Testis (tissue), 3 donors: Measurements from ENCODE around the gene TDRD12. TPM values are rescaled to one million over a fixed set of nuclear protein-coding genes. Genes with fewer than 3 reads are reported as not detected.
"Not testable (repeated sequence)": the region's sequence is repeated elsewhere in the genome, so short reads cannot be mapped to it uniquely, and the experiment has no call there.

Source experiments
- DNase-seq: peaks from one replicate; pipeline ENCODE4 v3.0.0-alpha.2; 2019
- H3K27ac ChIP-seq, 2 donors: fragments of 200-600 bp; sonication (generic); one replicate each; pipeline ENCODE4 v1.5.1; 2019
- H3K27me3 ChIP-seq: fragments of 200-600 bp; sonication (generic); one replicate; pipeline ENCODE4 v1.5.1; 2019
- H3K36me3 ChIP-seq: fragments of 200-600 bp; sonication (generic); one replicate; pipeline ENCODE4 v1.5.1; 2017; ENCODE audit warnings: low read depth; ENCODE audit errors: missing control alignments
- H3K4me1 ChIP-seq: fragments of 200-600 bp; sonication (generic); one replicate; pipeline ENCODE4 v1.5.1; 2019
- H3K4me3 ChIP-seq, 2 donors: fragments of 200-600 bp; sonication (generic); one replicate each; pipeline ENCODE4 v1.5.1; 2017 to 2019
- H3K9me3 ChIP-seq: fragments of 200-600 bp; sonication (generic); one replicate; pipeline ENCODE4 v1.5.1; 2017
- POLR2A ChIP-seq: fragments of 450-650 bp; IDR thresholded peaks from one replicate; pipeline ENCODE4 v1.6.1; 2017; ENCODE audit warnings: antibody characterized with exemption, mild to moderate bottlenecking, moderate library complexity
- WGBS, 2 donors: methylation state at CpG; one replicate each; pipeline ENCODE4 v1.1.5; 2018; 5-methylcytosine and 5-hydroxymethylcytosine counted together
- intact Hi-C: fragments of 100-400 bp; cut with DNase I; formaldehyde crosslinking; loops from one replicate; pipeline ENCODE4 v1.15.1; 2023; ENCODE audit warnings: low total_unique reads
- polyA plus RNA-seq: library from polyadenylated mRNA; stranded (reverse); fragments of 350-450 nt; fragmentation: Illumina TruSeq; extraction: RNeasy Lipid Tissue Mini Kit (QIAGEN cat#74804); gene quantifications from one replicate; pipeline ENCODE4 v1.2.3, GENCODE V29; 2014; ENCODE audit warnings: low read depth, low replicate concordance; ENCODE audit not compliant: insufficient read depth
- total RNA-seq, 2 donors: library from RNA; depleted of rRNA; stranded (reverse); fragments of >200 nt; gene quantifications; one replicate each; pipeline ENCODE4 v1.2.3, GENCODE V29; 2016
- TF ChIP-seq, protein P1 (sequence below), 3 experiments: fragments of 450-650 bp in 2 of 3; fragments of 200-600 bp in 1 of 3; sonication (generic) in 1 of 3; IDR thresholded peaks; one replicate each; pipeline ENCODE4 v1.5.1; 2016 to 2019; ENCODE audit warnings: antibody characterized with exemption in 3 of 3, mild to moderate bottlenecking in 2 of 3, moderate library complexity in 1 of 3

TDRD12 gene
- total and polyA plus RNA-seq, 3 donors from 2014 or later = 24.3 to 33.4 (median 30.6) TPM

DNA sequence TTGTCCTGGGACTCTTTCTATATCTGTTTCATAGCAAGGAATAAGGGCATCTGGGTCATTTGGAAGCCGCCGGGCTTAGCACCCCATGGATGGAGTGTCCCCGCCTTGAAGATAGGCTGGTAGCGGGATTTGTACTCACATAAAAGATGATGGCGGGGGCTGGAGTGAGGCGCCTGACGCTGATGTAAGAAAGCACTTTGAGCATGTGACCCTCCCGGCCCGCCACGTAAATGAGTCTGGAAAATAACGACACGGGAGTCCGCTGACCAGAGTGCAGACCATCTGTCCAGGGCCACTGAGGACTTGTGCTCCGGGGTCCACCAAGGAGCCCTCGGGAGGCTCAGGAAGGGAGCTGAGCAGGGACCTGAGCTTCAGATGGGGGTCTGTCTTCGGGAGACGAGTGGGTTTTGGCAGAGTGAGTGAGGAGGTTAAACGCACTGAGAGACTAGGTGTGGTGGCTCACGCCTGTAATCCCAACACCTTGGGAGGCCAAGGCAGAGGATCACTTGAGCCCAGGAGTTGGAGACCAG, 124.2 kb downstream of the TDRD12 start:
- 94 to 97% methylated on average over 18 to 19 of the region's 19 CpGs for WGBS, 2 donors
- Histone ChIP-seq H3K4me3 (no peak overlapping the region), H3K27me3 (no peaks in the 10 kb centered on the region), H3K36me3 (no peaks in the 10 kb centered on the region), H3K4me1 (no peaks in the 10 kb centered on the region), H3K9me3 (no peaks in the 10 kb centered on the region), H3K27ac (no peak overlapping the region)
- intact Hi-C loops = no loop called here
- no peak for TF ChIP-seq POLR2A
- TF ChIP-seq, protein P1, sequence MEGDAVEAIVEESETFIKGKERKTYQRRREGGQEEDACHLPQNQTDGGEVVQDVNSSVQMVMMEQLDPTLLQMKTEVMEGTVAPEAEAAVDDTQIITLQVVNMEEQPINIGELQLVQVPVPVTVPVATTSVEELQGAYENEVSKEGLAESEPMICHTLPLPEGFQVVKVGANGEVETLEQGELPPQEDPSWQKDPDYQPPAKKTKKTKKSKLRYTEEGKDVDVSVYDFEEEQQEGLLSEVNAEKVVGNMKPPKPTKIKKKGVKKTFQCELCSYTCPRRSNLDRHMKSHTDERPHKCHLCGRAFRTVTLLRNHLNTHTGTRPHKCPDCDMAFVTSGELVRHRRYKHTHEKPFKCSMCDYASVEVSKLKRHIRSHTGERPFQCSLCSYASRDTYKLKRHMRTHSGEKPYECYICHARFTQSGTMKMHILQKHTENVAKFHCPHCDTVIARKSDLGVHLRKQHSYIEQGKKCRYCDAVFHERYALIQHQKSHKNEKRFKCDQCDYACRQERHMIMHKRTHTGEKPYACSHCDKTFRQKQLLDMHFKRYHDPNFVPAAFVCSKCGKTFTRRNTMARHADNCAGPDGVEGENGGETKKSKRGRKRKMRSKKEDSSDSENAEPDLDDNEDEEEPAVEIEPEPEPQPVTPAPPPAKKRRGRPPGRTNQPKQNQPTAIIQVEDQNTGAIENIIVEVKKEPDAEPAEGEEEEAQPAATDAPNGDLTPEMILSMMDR (IDR thresholded peaks at IDR 0.05) = no peak
- DNase-seq = no peak

DNA sequence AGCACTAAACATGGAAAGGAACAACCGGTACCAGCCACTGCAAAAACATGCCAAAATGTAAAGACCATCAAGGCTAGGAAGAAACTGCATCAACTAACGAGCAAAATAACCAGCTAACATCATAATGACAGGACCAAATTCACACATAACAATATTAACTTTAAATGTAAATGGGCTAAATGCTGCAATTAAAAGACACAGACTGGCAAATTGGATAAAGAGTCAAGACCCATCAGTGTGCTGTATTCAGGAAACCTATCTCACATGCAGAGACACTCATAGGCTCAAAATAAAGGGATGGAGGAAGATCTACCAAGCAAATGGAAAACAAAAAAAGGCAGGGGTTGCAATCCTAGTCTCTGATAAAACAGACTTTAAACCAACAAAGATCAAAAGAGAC, 128.5 kb downstream of the TDRD12 start:
- DNase-seq, H3K9me3 ChIP-seq, H3K27me3 ChIP-seq, H3K36me3 ChIP-seq, intact Hi-C loops, H3K4me1 ChIP-seq, H3K27ac ChIP-seq, H3K4me3 ChIP-seq: not testable (repeated sequence)
- WGBS, 2 donors = 67% methylated on average over 1 of the region's 2 CpGs; no CpG with 5 or more reads in 1 of the 2 donors

DNA sequence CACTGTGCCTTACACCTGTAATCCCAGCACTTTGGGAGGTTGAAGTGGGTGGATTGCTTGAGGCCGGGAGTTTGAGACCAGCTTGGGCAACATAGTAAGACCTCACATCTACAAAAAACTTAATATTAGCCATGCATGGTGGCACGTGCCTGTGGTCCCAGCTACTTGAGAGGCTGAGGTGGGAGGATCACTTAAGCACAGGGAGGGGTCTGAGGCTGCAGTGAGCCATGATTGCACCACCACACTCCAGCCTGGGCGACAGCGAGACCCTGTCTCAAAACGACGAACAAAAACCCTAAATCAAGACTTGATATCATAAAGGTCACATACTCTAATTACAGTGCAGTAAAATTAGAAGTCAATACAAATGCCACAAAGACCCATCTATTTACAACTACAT, 132.6 kb downstream of the TDRD12 start:
- WGBS, 2 donors = 79 to 85% methylated on average over 6 of the region's 6 CpGs
- TF ChIP-seq, protein P1 (IDR thresholded peaks at IDR 0.05) = no peak
- no peak for TF ChIP-seq POLR2A
- no peak for DNase-seq
- no peaks in the 10 kb centered on the region for H3K4me1 ChIP-seq
- no peaks in the 10 kb centered on the region for H3K27me3 ChIP-seq
- H3K36me3 ChIP-seq = no peaks in the 10 kb centered on the region
- H3K9me3 ChIP-seq = no peaks in the 10 kb centered on the region
- H3K27ac ChIP-seq = no peak overlapping the region
- H3K4me3 ChIP-seq = no peak overlapping the region
- intact Hi-C loops = no loop called here

DNA sequence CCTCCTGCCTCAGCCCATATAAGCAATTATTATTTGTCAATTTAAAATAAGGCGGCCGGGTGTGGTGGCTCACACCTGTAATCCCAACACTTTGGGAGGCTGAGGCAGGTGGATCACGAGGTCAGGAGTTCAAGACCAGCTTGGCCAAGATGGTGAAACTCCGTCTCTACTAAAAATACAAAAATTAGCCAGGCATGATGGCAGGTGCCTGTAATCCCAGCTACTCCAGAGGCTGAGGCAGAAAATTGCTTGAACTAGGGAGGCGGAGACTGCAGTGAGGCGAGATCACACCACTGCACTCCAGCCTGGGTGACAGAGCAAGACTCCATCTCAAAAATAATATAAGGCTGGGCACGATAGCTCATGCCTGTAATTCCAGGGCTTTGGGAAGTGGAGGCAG, 137.3 kb downstream of the TDRD12 start:
- intact Hi-C loops, H3K4me1 ChIP-seq, H3K27me3 ChIP-seq, H3K27ac ChIP-seq, DNase-seq, H3K9me3 ChIP-seq, H3K4me3 ChIP-seq, H3K36me3 ChIP-seq: not testable (repeated sequence)
- WGBS, 2 donors = 96 to 97% methylated on average over 7 of the region's 7 CpGs

DNA sequence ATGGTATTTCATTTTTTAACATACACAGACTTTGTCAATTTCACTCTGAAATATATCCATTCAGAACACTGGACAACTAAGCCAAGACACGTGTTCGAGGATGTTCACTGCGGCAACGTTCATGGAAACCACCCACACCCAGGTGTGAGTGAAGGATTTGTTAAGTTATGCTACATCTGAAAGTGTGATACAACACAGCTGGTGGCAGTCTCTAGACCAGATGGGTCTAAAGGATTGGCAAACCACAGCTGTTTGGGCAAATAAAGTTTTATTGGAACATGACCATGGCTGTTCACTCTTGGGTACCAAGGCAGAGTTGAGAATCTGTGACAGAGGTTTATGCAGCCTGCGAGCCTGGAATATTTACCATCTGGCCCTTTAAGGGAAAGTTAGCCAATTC, 138.0 kb downstream of the TDRD12 start:
- 90 to 96% methylated on average over 5 of the region's 5 CpGs for WGBS, 2 donors
- no peaks in the 10 kb centered on the region for H3K9me3 ChIP-seq
- no peaks in the 10 kb centered on the region for H3K36me3 ChIP-seq
- no peaks in the 10 kb centered on the region for H3K27me3 ChIP-seq
- H3K4me1 ChIP-seq = no peaks in the 10 kb centered on the region
- no peak overlapping the region for H3K4me3 ChIP-seq
- DNase-seq = no peak
- H3K27ac ChIP-seq = no peak overlapping the region
- intact Hi-C loops = no loop called here
- no peak for TF ChIP-seq POLR2A
- TF ChIP-seq, protein P1 (IDR thresholded peaks at IDR 0.05) = no peak

DNA sequence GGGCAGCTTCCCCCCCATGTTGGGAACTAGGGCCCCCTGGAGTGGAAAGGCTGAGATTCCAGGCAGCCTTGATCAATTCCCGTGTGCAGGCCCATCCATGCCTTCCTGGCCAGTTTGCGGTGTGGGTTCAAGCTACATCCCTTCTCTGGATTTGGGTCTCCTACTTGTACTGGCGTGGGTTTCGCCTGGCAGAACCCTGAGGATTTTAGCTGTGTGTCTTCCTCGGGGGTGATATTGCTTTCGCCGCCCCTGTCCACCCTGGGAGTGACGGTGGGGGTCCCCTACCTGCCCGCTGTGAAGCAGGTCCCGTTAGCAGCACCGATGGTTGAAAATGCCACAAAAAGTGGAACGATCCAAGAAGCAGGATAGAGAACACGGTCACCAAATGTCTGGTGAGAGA, 138.6 kb downstream of the TDRD12 start:
- no peaks in the 10 kb centered on the region for H3K27me3 ChIP-seq
- no peaks in the 10 kb centered on the region for H3K36me3 ChIP-seq
- H3K9me3 ChIP-seq = no peaks in the 10 kb centered on the region
- H3K4me1 ChIP-seq = no peaks in the 10 kb centered on the region
- H3K4me3 ChIP-seq = no peak overlapping the region
- H3K27ac ChIP-seq = no peak overlapping the region
- 91 to 94% methylated on average over 12 to 13 of the region's 13 CpGs for WGBS, 2 donors
- no peak for TF ChIP-seq POLR2A
- TF ChIP-seq, protein P1 (IDR thresholded peaks at IDR 0.05) = no peak
- intact Hi-C loops = no loop called here
- DNase-seq = no peak
